Measurements from ENCODE around the gene PRKCZ.

DNA sequence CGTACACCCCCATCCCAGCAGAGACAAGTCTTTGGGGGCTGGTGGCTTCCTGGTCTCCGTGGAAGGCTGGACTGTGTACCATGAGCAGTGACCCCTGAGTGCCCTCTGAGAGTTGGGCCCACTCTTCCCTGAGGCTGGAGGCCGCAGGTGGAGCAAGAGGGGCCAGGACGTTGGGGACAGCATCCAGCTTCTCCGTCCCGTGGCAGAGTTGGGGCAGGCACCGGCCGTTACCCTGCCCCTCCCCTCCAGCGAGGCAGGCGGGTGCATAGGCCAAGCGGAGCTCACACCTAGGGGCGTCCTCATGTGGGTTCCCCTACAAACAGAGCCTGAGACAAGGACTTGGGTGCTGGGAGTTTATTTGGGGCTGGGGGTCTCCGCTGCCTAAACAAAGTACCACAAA lies 17.0 kb upstream of the PRKCZ start:
- TF ChIP-seq, protein P1, sequence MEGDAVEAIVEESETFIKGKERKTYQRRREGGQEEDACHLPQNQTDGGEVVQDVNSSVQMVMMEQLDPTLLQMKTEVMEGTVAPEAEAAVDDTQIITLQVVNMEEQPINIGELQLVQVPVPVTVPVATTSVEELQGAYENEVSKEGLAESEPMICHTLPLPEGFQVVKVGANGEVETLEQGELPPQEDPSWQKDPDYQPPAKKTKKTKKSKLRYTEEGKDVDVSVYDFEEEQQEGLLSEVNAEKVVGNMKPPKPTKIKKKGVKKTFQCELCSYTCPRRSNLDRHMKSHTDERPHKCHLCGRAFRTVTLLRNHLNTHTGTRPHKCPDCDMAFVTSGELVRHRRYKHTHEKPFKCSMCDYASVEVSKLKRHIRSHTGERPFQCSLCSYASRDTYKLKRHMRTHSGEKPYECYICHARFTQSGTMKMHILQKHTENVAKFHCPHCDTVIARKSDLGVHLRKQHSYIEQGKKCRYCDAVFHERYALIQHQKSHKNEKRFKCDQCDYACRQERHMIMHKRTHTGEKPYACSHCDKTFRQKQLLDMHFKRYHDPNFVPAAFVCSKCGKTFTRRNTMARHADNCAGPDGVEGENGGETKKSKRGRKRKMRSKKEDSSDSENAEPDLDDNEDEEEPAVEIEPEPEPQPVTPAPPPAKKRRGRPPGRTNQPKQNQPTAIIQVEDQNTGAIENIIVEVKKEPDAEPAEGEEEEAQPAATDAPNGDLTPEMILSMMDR (IDR thresholded peaks at IDR 0.05; ENCODE audit: insufficient read depth, low read depth, low read length) = no peak
- no peak for TF ChIP-seq EZH2 (IDR thresholded peaks at IDR 0.05; ENCODE audit: insufficient read depth, low read length)

Measured in astrocyte (in vitro differentiated cells and primary cell).